GM12878 (cell line): Measurements from ENCODE around the gene CABLES1. TPM values are rescaled to one million over a fixed set of nuclear protein-coding genes. Genes with fewer than 3 reads are reported as not detected.

Experiments used
- ATAC-seq: fragments of 200-7000 bp; cut with Tn5 transposase; 3 replicates; pipeline ENCODE4 v1.9.1; 2020; ENCODE audit warnings: mild to moderate bottlenecking, moderate library complexity
- BruUV-seq: library from RNA; stranded (reverse); fragments of 400-500 nt; replicated peaks from 2 replicates; lab custom pipeline; 2021; lab: Mats Ljungman, UMichigan
- CTCF ChIA-PET: fragments of 300-600 bp; sonication (Branson Sonifier 250); formaldehyde crosslinking; extraction: SDS; loops from one replicate; lab custom pipeline; 2021; ENCODE audit warnings: inconsistent platforms; lab: Yijun Ruan, JAX
- POLR2A ChIA-PET: fragments of 350-600 bp; formaldehyde crosslinking; extraction: SDS; loops from one replicate; lab custom pipeline; 2021; ENCODE audit warnings: inconsistent platforms; lab: Charles Lee
- RAD21 ChIA-PET: fragments of 300-600 bp; sonication (Branson Sonifier 250); formaldehyde crosslinking; loops from one replicate; lab custom pipeline; 2023; ENCODE audit warnings: antibody characterized with exemption; ENCODE audit not compliant: unreplicated experiment; lab: Charles Lee
- SMC1A ChIA-PET: fragments of 300-600 bp; sonication (Branson Sonifier 250); formaldehyde crosslinking; loops from one replicate; lab custom pipeline; 2023; ENCODE audit not compliant: unreplicated experiment, uncharacterized antibody; lab: Charles Lee
- DNase-seq: peaks from one replicate; pipeline ENCODE4 v3.0.0-alpha.2; 2011; ENCODE audit warnings: low read depth, low spot score
- FAIRE-seq: peaks from 3 replicates; lab custom pipeline; 2011; peaks lifted over from hg19 to GRCh38; lab: Jason Lieb, UNC
- H2AFZ ChIP-seq: 2 replicates; pipeline ENCODE4 v1.6.0; 2011; ENCODE audit warnings: low read depth, low read length, control low read depth; ENCODE audit not compliant: control insufficient read depth
- H3K27ac ChIP-seq: 2 replicates; pipeline ENCODE4 v1.5.1; 2011; ENCODE audit warnings: control low read depth; ENCODE audit not compliant: control insufficient read depth, insufficient read depth
- H3K27me3 ChIP-seq, 2 experiments: replicated peaks in 1 of 2; 2 replicates each; pipeline versions ENCODE4 v1.6.0 to v1.6.1; 2011; ENCODE audit warnings: low read length in 1 of 2; ENCODE audit not compliant: control insufficient read depth in 2 of 2, insufficient read depth in 2 of 2
- H3K36me3 ChIP-seq, 2 experiments: 2 replicates each; pipeline ENCODE4 v1.5.1; 2011; ENCODE audit warnings: low read length in 1 of 2; ENCODE audit not compliant: control insufficient read depth in 2 of 2, insufficient read depth in 2 of 2
- H3K4me1 ChIP-seq: 2 replicates; pipeline ENCODE4 v1.6.1; 2011; ENCODE audit warnings: mild to moderate bottlenecking, low read length, moderate library complexity, mixed read lengths; ENCODE audit not compliant: control insufficient read depth, insufficient read depth
- H3K4me2 ChIP-seq: 2 replicates; pipeline ENCODE4 v1.6.0; 2011; ENCODE audit warnings: control low read depth; ENCODE audit not compliant: control insufficient read depth, insufficient read depth
- H3K4me3 ChIP-seq: fragments of 200-600 bp; sonication (generic); 2 replicates; pipeline ENCODE4 v1.5.1; 2016
- H3K79me2 ChIP-seq: 2 replicates; pipeline ENCODE4 v1.6.0; 2011; ENCODE audit warnings: low read length; ENCODE audit not compliant: control insufficient read depth, insufficient read depth
- H3K9ac ChIP-seq: 2 replicates; pipeline ENCODE4 v1.8.0; 2011; ENCODE audit warnings: low read length, control low read depth, mixed read lengths; ENCODE audit not compliant: control insufficient read depth, insufficient read depth
- H3K9me3 ChIP-seq: replicated peaks from 3 replicates; pipeline ENCODE4 v1.5.1; 2011; ENCODE audit warnings: mild to moderate bottlenecking, low read length; ENCODE audit not compliant: control insufficient read depth, insufficient read depth
- H4K20me1 ChIP-seq: 2 replicates; pipeline ENCODE4 v1.6.0; 2011; ENCODE audit not compliant: control insufficient read depth, insufficient read depth
- LARP7 ChIP-seq: fragments of 450-650 bp; IDR thresholded peaks from 2 replicates; pipeline ENCODE4 v1.6.1; 2017; ENCODE audit warnings: mild to moderate bottlenecking
- SIN3A ChIP-seq: IDR thresholded peaks from 2 replicates; pipeline ENCODE4 v1.6.1; 2012; ENCODE audit warnings: low read depth, low read length, improper control_type of control experiment
- TARDBP ChIP-seq: IDR thresholded peaks from 2 replicates; pipeline ENCODE4 v1.6.1; 2016; ENCODE audit warnings: borderline replicate concordance
- WGBS: methylation state at CpG from one replicate; pipeline ENCODE4 v1.1.6; 2016; ENCODE audit warnings: low lambda C conversion rate; ENCODE audit not compliant: insufficient replicate concordance, insufficient coverage; ENCODE audit errors: missing lambda C conversion rate; 5-methylcytosine and 5-hydroxymethylcytosine counted together
- in situ Hi-C: fragments of 300-500 bp; cut with MboI; formaldehyde crosslinking; loops from 9 replicates; pipeline ENCODE4 v1.14.3; 2018; ENCODE audit warnings: mixed read lengths
- intact Hi-C: fragments of 100-400 bp; cut with micrococcal nuclease; formaldehyde crosslinking; loops from one replicate; pipeline ENCODE4 v1.14.2; 2022; ENCODE audit not compliant: unreplicated experiment
- polyA plus RNA-seq, 11 experiments: library from polyadenylated mRNA; depleted of rRNA in 4 of 11; unstranded in 6 of 11; stranded (reverse) in 5 of 11; fragments of >200 nt; fragmentation: Nextera tagmentation in 4 of 11; fragmentation: Illumina TruSeq in 1 of 11; extraction: Ambion mirVana in 4 of 11; extraction: Trizol in 1 of 11; gene quantifications; 1 replicate in 1 of 11; 2 replicates in 10 of 11; pipeline versions ENCODE4 v1.2.1 to v1.2.3, GENCODE V29; 2011 to 2016; ENCODE audit warnings: inconsistent platforms in 2 of 11, missing spikeins in 2 of 11, low read depth in 1 of 11
- total RNA-seq, 4 experiments: library from RNA; depleted of rRNA in 3 of 4; stranded (reverse); fragments of >200 nt in 3 of 4; fragmentation: Illumina TruSeq in 1 of 4; extraction: Trizol in 1 of 4; gene quantifications; 2 replicates each; pipeline versions ENCODE4 v1.2.1 to v1.2.3, GENCODE V29; 2013 to 2021

CABLES1 gene
- total and polyA plus RNA-seq, 10 of the 15 experiments (the other 5 are each of a cell fraction or from before 2014, with no cell fraction given): 2.9 to 27.2 (median 8.2) TPM

DNA sequence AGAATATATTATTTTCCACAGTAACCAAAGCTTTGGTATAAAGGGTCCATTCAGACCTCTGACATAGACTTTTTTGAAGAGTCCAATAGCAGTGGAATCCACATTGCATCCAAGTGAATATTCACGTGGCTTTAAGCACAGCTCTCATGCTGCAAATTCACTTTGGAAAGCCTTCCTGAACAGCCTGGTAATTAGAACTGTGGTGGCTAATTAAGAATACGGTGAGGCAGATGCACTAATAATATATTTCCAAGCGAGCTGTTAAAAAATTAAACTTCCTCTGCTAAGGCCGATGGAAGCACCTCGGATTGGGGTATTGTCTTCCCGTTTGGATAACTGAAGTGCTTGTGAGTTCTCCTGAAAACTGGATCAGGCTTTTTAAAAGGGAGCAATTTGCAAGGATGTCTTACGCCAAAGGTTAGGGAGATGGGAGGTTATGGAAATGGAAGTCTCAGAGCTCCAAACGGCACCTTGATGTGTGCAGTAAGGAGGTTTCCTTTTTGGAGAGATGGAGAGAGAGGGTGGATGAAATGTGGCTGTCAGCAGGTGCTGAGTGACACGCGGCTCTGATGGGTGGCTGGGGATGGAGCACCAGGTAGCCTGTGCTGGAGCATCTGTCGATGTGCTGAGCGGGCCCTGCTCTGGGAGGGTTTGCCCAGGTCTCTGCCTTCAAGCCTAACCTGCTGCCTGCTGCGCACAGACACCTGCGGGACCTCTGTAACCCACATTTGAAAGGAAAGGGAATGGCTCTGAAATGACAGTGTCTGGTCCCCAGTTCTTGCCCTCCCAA is 37.5 kb downstream of the CABLES1 start (continued):
- TF ChIP-seq SIN3A (no peak), LARP7 (no peak)

DNA sequence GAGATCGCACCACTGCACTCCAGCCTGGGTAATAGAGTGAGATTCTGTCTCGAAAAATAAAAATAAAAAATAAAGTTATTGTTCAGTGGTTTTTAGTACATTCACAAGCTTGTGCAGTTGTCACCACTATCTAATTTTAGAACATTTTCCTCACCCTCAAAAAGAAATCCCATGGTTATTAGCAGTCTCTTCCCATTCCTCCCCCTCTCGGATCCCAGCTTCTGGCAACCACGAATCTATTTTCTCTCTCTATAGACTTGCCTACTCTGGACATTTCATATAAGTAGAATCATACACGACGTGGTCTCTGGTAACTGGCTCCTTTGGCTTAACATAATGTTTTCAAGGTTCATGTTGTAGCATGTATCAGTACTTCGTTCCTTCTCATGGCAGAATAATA is 38.6 kb downstream of the CABLES1 start:
- Histone ChIP-seq H2AFZ (no peak overlapping the region), H3K4me2 (no peak overlapping the region), H3K9me3 (no peaks in the 10 kb centered on the region), H3K36me3 (peaks cover 0 to 7% of the 10 kb centered on the region in 2 experiments; a peak in 2 of 4 replicates), H3K4me1 (no peaks in the 10 kb centered on the region; the same call in 1 of the 2 replicates), H4K20me1 (no peaks in the 10 kb centered on the region), H3K79me2 (peaks cover 6% of the 10 kb centered on the region), H3K9ac (no peak overlapping the region), H3K27ac (no peak overlapping the region), H3K4me3 (no peak overlapping the region), H3K27me3 (no peaks in the 10 kb centered on the region)
- in situ Hi-C loops: no loop called here
- TF ChIP-seq TARDBP: no peak
- DNase-seq: no peak
- intact Hi-C loops: no loop called here
- POLR2A ChIA-PET: interaction anchor here (0.7 kb wide), 1 partner anchor 367 kb away, joined by 3 read pairs; no protein-coding TSS in a partner anchor
- SMC1A ChIA-PET: interaction anchor here (1.2 to 1.5 kb wide), 2 partner anchors 8 to 40 kb away, joined by 3 to 5 read pairs; no protein-coding TSS in a partner anchor
- RAD21 ChIA-PET: no interaction called here
- BruUV-seq: TSS peak; percentile 31
- ATAC-seq: no peak
- CTCF ChIA-PET: interaction anchor here (0.6 to 1.0 kb wide), 2 partner anchors 34 to 360 kb away, joined by 3 read pairs; no protein-coding TSS in a partner anchor
- WGBS: 65% methylated on average over 7 of the region's 7 CpGs
- FAIRE-seq: no peak
